HFFc6 (cell line): ENCODE measurements around the gene C1GALT1. TPM values are rescaled to one million over a fixed set of nuclear protein-coding genes. Genes with fewer than 3 reads are reported as not detected.

Source experiments
- DNase-seq: peaks from one replicate; pipeline ENCODE4 v3.0.0-alpha.2; 2018
- H3K27ac Mint-ChIP-seq: 2 replicates; pipeline ENCODE4 v1.8.0; 2020; ENCODE audit warnings: mild to moderate bottlenecking, mixed read lengths
- H3K27me3 Mint-ChIP-seq: 2 replicates; pipeline ENCODE4 v1.8.0; 2021; ENCODE audit warnings: mild to moderate bottlenecking, moderate library complexity, mixed read lengths; ENCODE audit not compliant: insufficient read depth
- H3K36me3 Mint-ChIP-seq: 2 replicates; pipeline ENCODE4 v1.8.0; 2021; ENCODE audit warnings: low read depth, mixed read lengths
- H3K4me1 Mint-ChIP-seq: 2 replicates; pipeline ENCODE4 v1.8.0; 2020; ENCODE audit warnings: low read depth, mixed read lengths
- H3K4me3 Mint-ChIP-seq: 2 replicates; pipeline ENCODE4 v1.8.0; 2020; ENCODE audit warnings: mild to moderate bottlenecking, moderate library complexity, mixed read lengths
- H3K9me3 Mint-ChIP-seq: 2 replicates; pipeline ENCODE4 v1.8.0; 2020; ENCODE audit warnings: mild to moderate bottlenecking, mixed read lengths
- CTCF ChIP-seq: fragments of 200-600 bp; sonication (generic); IDR thresholded peaks from 2 replicates; pipeline ENCODE4 v1.5.0; 2021; ENCODE audit warnings: antibody characterized with exemption, mild to moderate bottlenecking
- total RNA-seq, 6 experiments: library from RNA; stranded (reverse); fragmentation: NEBNext Ultra II Directional; extraction: Animal tissue kit (Norgen Biotek cat#: 25700); gene quantifications; 2 replicates in 1 of 6; 3 replicates in 5 of 6; pipeline ENCODE4 v1.2.3, GENCODE V29; 2021

Gene C1GALT1
- total RNA-seq, 6 experiments from 2014 or later: 32.3 to 47.4 (median 34.1) TPM

- H3K27ac Mint-ChIP-seq: no peak overlapping the region
- DNase-seq: no peak
- H3K4me1 Mint-ChIP-seq: peaks cover 22% of the 10 kb centered on the region
- H3K36me3 Mint-ChIP-seq: peaks cover 17% of the 10 kb centered on the region
- no peaks in the 10 kb centered on the region for H3K9me3 Mint-ChIP-seq
- no peak overlapping the region for H3K4me3 Mint-ChIP-seq
- H3K27me3 Mint-ChIP-seq: peaks cover 1% of the 10 kb centered on the region; the same call in 1 of the 2 replicates
- no peak for TF ChIP-seq CTCF
Measured at GRCh38 chr7:7219216-7219615, 36.9 kb downstream of the C1GALT1 start.

GRCh38 chr7:7220821-7221220 is 38.5 kb downstream of the C1GALT1 start:
- DNase-seq: no peak
- H3K27ac Mint-ChIP-seq: peak overlapping the region; percentile 88
- peaks cover 15% of the 10 kb centered on the region for H3K36me3 Mint-ChIP-seq
- no peak for TF ChIP-seq CTCF
- peaks cover 22% of the 10 kb centered on the region for H3K4me1 Mint-ChIP-seq
- H3K4me3 Mint-ChIP-seq: peak overlapping the region; percentile 69
- H3K9me3 Mint-ChIP-seq: no peaks in the 10 kb centered on the region
- H3K27me3 Mint-ChIP-seq: peaks cover 1% of the 10 kb centered on the region

- peak; percentile 73 for DNase-seq
- Mint-ChIP-seq H3K27me3 (peaks cover 1% of the 10 kb centered on the region), H3K4me1 (peaks cover 22% of the 10 kb centered on the region), H3K9me3 (no peaks in the 10 kb centered on the region), H3K4me3 (peak overlapping the region; percentile 69), H3K27ac (peak overlapping the region; percentile 88), H3K36me3 (peaks cover 14% of the 10 kb centered on the region)
- no peak for TF ChIP-seq CTCF
Measured at GRCh38 chr7:7221599-7222038, 39.3 kb downstream of the C1GALT1 start.

- Mint-ChIP-seq H3K4me1 (peaks cover 27% of the 10 kb centered on the region), H3K27ac (no peak overlapping the region), H3K9me3 (no peaks in the 10 kb centered on the region), H3K36me3 (peaks cover 2% of the 10 kb centered on the region; the same call in 1 of the 2 replicates), H3K27me3 (peaks cover 1% of the 10 kb centered on the region), H3K4me3 (no peak overlapping the region)
- no peak for DNase-seq
- no peak for TF ChIP-seq CTCF
Measured at GRCh38 chr7:7223250-7223649, 40.9 kb downstream of the C1GALT1 start.

GRCh38 chr7:7226407-7226806 is 44.1 kb downstream of the C1GALT1 start:
- DNase-seq: no peak
- H3K27me3 Mint-ChIP-seq: peaks cover 1% of the 10 kb centered on the region
- peaks cover 6% of the 10 kb centered on the region for H3K36me3 Mint-ChIP-seq
- no peak for TF ChIP-seq CTCF
- no peaks in the 10 kb centered on the region for H3K9me3 Mint-ChIP-seq
- H3K4me3 Mint-ChIP-seq: no peak overlapping the region
- H3K4me1 Mint-ChIP-seq: peaks cover 35% of the 10 kb centered on the region
- H3K27ac Mint-ChIP-seq: no peak overlapping the region

- no peak overlapping the region for H3K4me3 Mint-ChIP-seq
- TF ChIP-seq CTCF: no peak
- H3K9me3 Mint-ChIP-seq: no peaks in the 10 kb centered on the region
- H3K4me1 Mint-ChIP-seq: peaks cover 23% of the 10 kb centered on the region
- DNase-seq: peak; percentile 38
- H3K36me3 Mint-ChIP-seq: peaks cover 10% of the 10 kb centered on the region
- no peaks in the 10 kb centered on the region; the same call in 1 of the 2 replicates for H3K27me3 Mint-ChIP-seq
- peak overlapping the region; percentile 50 for H3K27ac Mint-ChIP-seq
Measured at GRCh38 chr7:7228472-7228871, 46.1 kb downstream of the C1GALT1 start.
